ENCODE data around the gene HSD11B2.

The HSD11B2 gene

DNA sequence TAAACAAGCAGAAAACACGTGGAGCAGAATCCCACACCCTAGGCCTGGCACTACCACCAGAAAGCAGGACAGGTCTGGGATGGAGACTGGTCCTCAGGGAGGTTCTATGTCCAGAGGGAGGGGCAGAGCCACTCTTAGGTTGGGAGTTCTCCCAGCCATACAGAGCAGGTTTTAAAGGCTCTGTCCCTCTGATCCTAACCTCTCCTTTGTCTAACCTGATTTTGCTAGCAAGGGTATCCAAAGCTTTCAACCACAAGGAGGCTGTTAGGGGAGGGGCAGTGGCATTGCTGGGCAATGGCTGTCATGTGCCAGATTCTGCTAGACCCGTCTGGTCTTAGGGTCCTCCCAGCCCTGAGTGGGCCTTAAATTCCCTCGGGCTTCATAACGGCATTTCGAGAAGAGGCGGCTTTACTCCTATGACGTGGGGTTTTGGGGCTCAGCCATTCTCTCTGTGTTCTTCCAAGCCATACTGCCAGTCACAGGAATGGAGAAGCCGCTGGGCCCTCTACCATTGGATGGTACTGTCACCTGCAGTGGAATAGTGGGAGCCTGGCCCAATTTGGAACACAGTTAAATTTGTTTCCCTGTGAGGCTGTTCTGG is 43.3 kb upstream of the HSD11B2 start:
- TF ChIP-seq POLR2AphosphoS5 (IDR thresholded peaks at IDR 0.05; ENCODE audit: low read depth, low read length) = no peak
- TF ChIP-seq FOXP2 (optimal IDR thresholded peaks at IDR 0.05; ENCODE audit: borderline replicate concordance, extremely low read depth, extremely low read length, insufficient read depth) = no peak
- TF ChIP-seq, protein P1, sequence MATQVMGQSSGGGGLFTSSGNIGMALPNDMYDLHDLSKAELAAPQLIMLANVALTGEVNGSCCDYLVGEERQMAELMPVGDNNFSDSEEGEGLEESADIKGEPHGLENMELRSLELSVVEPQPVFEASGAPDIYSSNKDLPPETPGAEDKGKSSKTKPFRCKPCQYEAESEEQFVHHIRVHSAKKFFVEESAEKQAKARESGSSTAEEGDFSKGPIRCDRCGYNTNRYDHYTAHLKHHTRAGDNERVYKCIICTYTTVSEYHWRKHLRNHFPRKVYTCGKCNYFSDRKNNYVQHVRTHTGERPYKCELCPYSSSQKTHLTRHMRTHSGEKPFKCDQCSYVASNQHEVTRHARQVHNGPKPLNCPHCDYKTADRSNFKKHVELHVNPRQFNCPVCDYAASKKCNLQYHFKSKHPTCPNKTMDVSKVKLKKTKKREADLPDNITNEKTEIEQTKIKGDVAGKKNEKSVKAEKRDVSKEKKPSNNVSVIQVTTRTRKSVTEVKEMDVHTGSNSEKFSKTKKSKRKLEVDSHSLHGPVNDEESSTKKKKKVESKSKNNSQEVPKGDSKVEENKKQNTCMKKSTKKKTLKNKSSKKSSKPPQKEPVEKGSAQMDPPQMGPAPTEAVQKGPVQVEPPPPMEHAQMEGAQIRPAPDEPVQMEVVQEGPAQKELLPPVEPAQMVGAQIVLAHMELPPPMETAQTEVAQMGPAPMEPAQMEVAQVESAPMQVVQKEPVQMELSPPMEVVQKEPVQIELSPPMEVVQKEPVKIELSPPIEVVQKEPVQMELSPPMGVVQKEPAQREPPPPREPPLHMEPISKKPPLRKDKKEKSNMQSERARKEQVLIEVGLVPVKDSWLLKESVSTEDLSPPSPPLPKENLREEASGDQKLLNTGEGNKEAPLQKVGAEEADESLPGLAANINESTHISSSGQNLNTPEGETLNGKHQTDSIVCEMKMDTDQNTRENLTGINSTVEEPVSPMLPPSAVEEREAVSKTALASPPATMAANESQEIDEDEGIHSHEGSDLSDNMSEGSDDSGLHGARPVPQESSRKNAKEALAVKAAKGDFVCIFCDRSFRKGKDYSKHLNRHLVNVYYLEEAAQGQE (IDR thresholded peaks at IDR 0.05; ENCODE audit: insufficient read depth in 1 of 2, low read depth in 2 of 2, low read length in 2 of 2) = no peak
- no peak for TF ChIP-seq TAF1 (IDR thresholded peaks at IDR 0.05; ENCODE audit: borderline replicate concordance, insufficient read depth, low read length)
- TF ChIP-seq SIN3A (IDR thresholded peaks at IDR 0.05; ENCODE audit: borderline replicate concordance, insufficient read depth, low read length) = no peak

DNA sequence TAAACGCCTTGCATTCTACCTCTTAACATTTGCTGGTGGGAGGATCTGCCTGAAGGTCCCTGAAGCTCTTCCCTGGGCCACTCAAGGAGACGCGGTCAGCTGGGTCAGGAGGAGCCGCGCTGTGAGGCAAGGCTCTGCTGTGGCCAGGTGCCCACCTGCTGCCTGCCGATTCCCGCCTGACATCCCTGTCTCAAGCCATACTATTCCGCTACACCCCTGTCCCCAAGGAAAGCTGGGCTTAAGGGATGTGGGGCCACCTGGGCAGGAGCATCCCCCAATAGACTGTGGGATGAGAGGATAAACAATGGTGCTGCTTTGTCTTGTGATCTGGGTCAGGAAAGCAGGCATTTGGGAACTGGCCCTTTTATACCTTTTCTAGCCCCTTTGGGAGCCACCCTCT is 42.7 kb upstream of the HSD11B2 start:
- TF ChIP-seq, protein P1 (IDR thresholded peaks at IDR 0.05; ENCODE audit: insufficient read depth in 1 of 2, low read depth in 2 of 2, low read length in 2 of 2) = no peak
- no peak for TF ChIP-seq POLR2AphosphoS5 (IDR thresholded peaks at IDR 0.05; ENCODE audit: low read depth, low read length)
- TF ChIP-seq SIN3A (IDR thresholded peaks at IDR 0.05; ENCODE audit: borderline replicate concordance, insufficient read depth, low read length) = no peak
- no peak for TF ChIP-seq TAF1 (IDR thresholded peaks at IDR 0.05; ENCODE audit: borderline replicate concordance, insufficient read depth, low read length)
- no peak for TF ChIP-seq FOXP2 (optimal IDR thresholded peaks at IDR 0.05; ENCODE audit: borderline replicate concordance, extremely low read depth, extremely low read length, insufficient read depth)

GRCh38 chr16:67388591-67388990 is 42.3 kb upstream of the HSD11B2 start:
- TF ChIP-seq FOXP2 (optimal IDR thresholded peaks at IDR 0.05; ENCODE audit: borderline replicate concordance, extremely low read depth, extremely low read length, insufficient read depth) (no peak), POLR2AphosphoS5 (IDR thresholded peaks at IDR 0.05; ENCODE audit: low read depth, low read length) (no peak)

DNA sequence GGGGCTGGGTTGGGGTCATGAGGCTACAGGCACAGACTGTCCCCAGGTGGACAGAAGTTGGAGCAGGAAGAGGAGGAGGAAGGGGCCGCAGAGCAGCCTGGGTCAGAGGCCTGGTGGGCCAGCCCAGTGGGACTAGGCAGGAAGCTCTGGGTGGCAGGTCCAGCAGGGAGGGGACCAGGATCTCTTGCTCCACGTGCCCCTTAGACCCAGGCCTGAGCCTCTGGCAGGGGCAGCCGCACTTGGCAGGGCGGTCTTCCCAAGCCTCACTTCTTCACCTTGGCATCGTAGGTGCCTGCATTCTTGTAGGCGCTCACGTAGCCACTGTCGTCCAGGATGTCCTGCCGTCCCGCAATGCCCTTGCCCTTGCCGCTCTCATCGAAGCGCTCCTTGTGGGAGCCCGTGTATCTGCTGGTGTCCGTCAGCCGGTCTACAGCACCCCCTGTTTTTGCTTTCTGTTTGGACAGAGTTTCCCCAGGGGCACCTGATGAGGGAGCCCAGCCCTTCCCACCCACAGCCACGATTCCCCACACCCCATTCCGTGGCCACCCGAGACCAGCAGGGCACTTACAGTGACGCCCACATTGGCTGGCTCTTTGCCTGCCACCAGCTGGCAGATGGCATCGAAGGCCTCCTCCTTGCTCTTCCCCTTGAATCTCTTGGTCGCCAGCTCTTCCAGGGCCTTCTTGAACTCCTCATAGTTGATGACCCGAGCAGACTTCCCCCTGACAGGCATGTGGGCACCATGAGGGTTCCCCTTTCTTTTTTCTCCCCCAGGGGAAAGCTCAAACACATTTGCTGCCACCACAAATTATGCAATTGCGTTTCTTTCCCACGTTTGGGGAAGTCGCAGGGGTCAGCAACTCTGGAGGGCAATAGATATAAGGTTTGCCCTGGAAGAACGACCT is 40.8 kb upstream of the HSD11B2 start:
- TF ChIP-seq, protein P1 (IDR thresholded peaks at IDR 0.05; ENCODE audit: insufficient read depth in 1 of 2, low read depth in 2 of 2, low read length in 2 of 2) = no peak
- TF ChIP-seq FOXP2 (optimal IDR thresholded peaks at IDR 0.05; ENCODE audit: borderline replicate concordance, extremely low read depth, extremely low read length, insufficient read depth) = no peak

DNA sequence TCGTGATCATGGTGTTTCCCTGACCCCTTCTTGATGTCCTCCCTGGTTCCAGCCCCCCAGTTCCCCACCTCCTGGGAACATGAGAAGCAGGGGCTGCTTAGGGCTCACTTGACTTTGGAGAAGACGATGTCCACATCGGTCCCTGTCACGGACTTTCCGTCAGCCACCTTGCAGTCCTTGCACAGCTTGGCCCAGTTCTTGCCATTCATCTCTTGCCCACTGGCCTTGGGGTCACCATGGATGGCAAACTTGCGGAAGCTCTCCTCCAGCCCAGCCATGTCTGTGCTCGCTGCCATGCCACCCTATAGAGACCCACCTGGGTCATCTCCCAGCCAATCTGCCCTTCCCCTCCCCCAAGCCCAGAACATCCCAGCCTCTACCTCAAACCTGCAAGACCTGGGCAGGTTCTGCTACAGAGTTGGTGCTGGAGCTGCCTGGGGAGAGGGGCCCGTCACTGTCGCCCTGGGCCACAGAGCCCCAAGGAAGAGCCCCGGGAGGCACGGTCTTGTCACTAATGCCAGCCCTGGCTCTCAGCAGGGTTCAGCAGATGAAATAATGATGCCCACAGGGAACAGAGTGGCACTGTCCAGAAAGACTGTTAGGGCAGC is 40.0 kb upstream of the HSD11B2 start:
- TF ChIP-seq FOXP2 (optimal IDR thresholded peaks at IDR 0.05; ENCODE audit: borderline replicate concordance, extremely low read depth, extremely low read length, insufficient read depth) (no peak), TAF1 (IDR thresholded peaks at IDR 0.05; ENCODE audit: borderline replicate concordance, insufficient read depth, low read length) (no peak), SIN3A (IDR thresholded peaks at IDR 0.05; ENCODE audit: borderline replicate concordance, insufficient read depth, low read length) (no peak), POLR2AphosphoS5 (IDR thresholded peaks at IDR 0.05; ENCODE audit: low read depth, low read length) (no peak)

Data from PFSK-1 (cell line).